Activated gamma-delta T cell (primary cell): ENCODE results near the gene ZNF646.
A peak's percentile ranks its signal among the peaks of the same experiment; 100 is the strongest.

Source experiments
- DNase-seq: peaks from one replicate; lab custom pipeline; 2025; lab: John Stamatoyannopoulos, UW

Gene ZNF646

GRCh38 chr16:31108035-31108793 lies 34.0 kb downstream of the ZNF646 start, which contains the start of gene BCKDK:
Gene BCKDK (plus strand): TSS chr16:31108386. CDS start chr16:31109224, 838 bp downstream.
- DNase-seq = peak; percentile 37

- no peak for DNase-seq
Measured at GRCh38 chr16:31108794-31109558, 34.8 kb downstream of the ZNF646 start.

GRCh38 chr16:31109622-31110021 lies 35.4 kb downstream of the ZNF646 start:
- no peak for DNase-seq

GRCh38 chr16:31110106-31111034 lies 36.1 kb downstream of the ZNF646 start:
- DNase-seq = no peak

GRCh38 chr16:31111881-31112466 lies 37.8 kb downstream of the ZNF646 start:
- no peak for DNase-seq

- no peak for DNase-seq
Measured at GRCh38 chr16:31112711-31113110, 38.5 kb downstream of the ZNF646 start.

- no peak for DNase-seq
Measured at GRCh38 chr16:31113121-31114120, 39.2 kb downstream of the ZNF646 start.

GRCh38 chr16:31114468-31114867 lies 40.2 kb downstream of the ZNF646 start:
- no peak for DNase-seq

GRCh38 chr16:31117384-31118222 lies 43.4 kb downstream of the ZNF646 start, which contains the start of gene KAT8:
Gene KAT8 (plus strand): TSS chr16:31117664. CDS start chr16:31117682, 18 bp downstream.
- peak; percentile 87 for DNase-seq

GRCh38 chr16:31118223-31119155 lies 44.3 kb downstream of the ZNF646 start:
- DNase-seq = no peak

GRCh38 chr16:31120129-31120528 lies 45.9 kb downstream of the ZNF646 start:
- DNase-seq = no peak

GRCh38 chr16:31125844-31126243 lies 51.6 kb downstream of the ZNF646 start:
- no peak for DNase-seq

GRCh38 chr16:31127182-31127581 lies 53.0 kb downstream of the ZNF646 start:
- DNase-seq = no peak

- no peak for DNase-seq
Measured at GRCh38 chr16:31128711-31129567, 54.7 kb downstream of the ZNF646 start.

- no peak for DNase-seq
Measured at GRCh38 chr16:31129568-31130335, 55.5 kb downstream of the ZNF646 start.

- DNase-seq = no peak
Measured at GRCh38 chr16:31130336-31130891, 56.2 kb downstream of the ZNF646 start.
